Cortex of kidney (tissue), 1 donor: ENCODE measurements around the gene REEP2.
"Not testable (repeated sequence)": the region's sequence is repeated elsewhere in the genome, so short reads cannot be mapped to it uniquely, and the experiment has no call there.

ENCODE experiments used
- DNase-seq: peaks from one replicate; lab custom pipeline; 2025; lab: John Stamatoyannopoulos, UW

The REEP2 gene

GRCh38 chr5:138466125-138466899 lies 27.5 kb downstream of the REEP2 start:
- DNase-seq: no peak

- DNase-seq: no peak
These were observed 28.2 kb downstream of the REEP2 start for GRCh38 chr5:138466900-138467710.

GRCh38 chr5:138467711-138468132 lies 28.9 kb downstream of the REEP2 start:
- DNase-seq: no peak

GRCh38 chr5:138468133-138468965 lies 29.5 kb downstream of the REEP2 start:
- DNase-seq: no peak

- DNase-seq: no peak
These were observed 30.2 kb downstream of the REEP2 start for GRCh38 chr5:138468966-138469539.

- no peak for DNase-seq
These were observed 30.9 kb downstream of the REEP2 start for GRCh38 chr5:138469540-138470321.

- no peak for DNase-seq
These were observed 31.6 kb downstream of the REEP2 start for GRCh38 chr5:138470322-138471051.

GRCh38 chr5:138471052-138471361 lies 32.1 kb downstream of the REEP2 start:
- DNase-seq: no peak

GRCh38 chr5:138472353-138472752 lies 33.5 kb downstream of the REEP2 start:
- no peak for DNase-seq

- not testable (repeated sequence) for DNase-seq
These were observed 34.3 kb downstream of the REEP2 start for GRCh38 chr5:138473151-138473550.

GRCh38 chr5:138476918-138477317 lies 38.1 kb downstream of the REEP2 start:
- no peak for DNase-seq

- DNase-seq: no peak
These were observed 43.8 kb downstream of the REEP2 start for GRCh38 chr5:138482638-138483037.

- DNase-seq: no peak
These were observed 49.7 kb downstream of the REEP2 start for GRCh38 chr5:138488481-138488945.

- DNase-seq: no peak
These were observed 50.8 kb downstream of the REEP2 start for GRCh38 chr5:138489683-138490061.

- no peak for DNase-seq
These were observed 51.9 kb downstream of the REEP2 start for GRCh38 chr5:138490648-138491283.

- no peak for DNase-seq
These were observed 52.4 kb downstream of the REEP2 start for GRCh38 chr5:138491284-138491648.

- DNase-seq: no peak
These were observed 53.1 kb downstream of the REEP2 start for GRCh38 chr5:138491669-138492559.

GRCh38 chr5:138492560-138493045 lies 53.7 kb downstream of the REEP2 start:
- no peak for DNase-seq

GRCh38 chr5:138495351-138495750 lies 56.5 kb downstream of the REEP2 start:
- DNase-seq: no peak
